Activated gamma-delta T cell treated with Interleukin-2 at 50 U/mL for 16 hours (primary cell): ENCODE data around the gene ARHGEF4.
A peak's percentile ranks its signal among the peaks of the same experiment; 100 is the strongest.

Experiments used
- DNase-seq: peaks from one replicate; pipeline ENCODE4 v3.0.0-alpha.2; 2020

The ARHGEF4 gene

DNA sequence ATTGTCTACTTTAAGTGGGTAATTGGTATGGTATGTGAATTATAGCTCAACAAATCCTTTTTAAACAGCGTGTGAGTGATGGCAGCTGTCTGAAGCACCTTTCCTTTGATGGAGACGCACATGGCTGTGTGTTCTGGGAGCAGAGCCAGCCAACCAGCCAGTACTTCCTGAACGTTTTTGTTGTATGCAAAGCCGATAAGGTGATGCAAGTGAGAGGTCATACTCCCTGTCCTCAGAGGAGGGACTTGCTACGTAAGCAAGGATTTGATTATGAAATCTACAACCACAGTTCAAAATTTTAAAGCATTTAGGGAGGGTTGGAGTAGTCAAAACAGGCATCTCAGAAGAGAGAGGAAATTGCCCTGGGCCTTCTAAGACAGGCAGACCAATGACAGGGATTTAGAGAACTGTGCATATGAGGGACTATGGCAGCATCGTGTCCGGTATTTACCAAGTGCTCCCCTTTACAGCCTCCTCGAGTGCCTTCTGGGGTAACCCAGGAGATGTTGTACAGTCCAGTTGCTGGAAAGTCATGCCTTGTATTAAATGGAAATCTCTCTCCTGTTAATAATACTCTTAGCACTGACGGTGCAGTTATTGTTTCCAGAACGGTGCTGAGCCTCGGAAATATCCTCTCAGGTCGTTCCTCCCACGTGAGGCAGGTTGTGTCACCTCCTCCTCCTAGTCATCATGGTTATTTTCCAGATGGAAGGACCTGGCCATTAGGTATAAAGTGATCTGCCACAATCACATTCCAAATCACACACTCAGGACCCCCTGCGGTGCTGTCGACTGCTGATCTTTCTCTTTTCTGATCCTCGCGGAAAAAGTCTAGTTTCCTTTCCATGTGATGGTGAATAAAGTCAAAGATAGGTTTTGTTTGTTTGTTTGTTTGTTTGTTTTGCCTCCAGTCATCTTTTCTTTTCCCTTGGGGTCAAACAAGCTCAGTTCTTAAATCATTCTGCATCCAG, 28.4 kb downstream of the ARHGEF4 start:
- no peak for DNase-seq

DNA sequence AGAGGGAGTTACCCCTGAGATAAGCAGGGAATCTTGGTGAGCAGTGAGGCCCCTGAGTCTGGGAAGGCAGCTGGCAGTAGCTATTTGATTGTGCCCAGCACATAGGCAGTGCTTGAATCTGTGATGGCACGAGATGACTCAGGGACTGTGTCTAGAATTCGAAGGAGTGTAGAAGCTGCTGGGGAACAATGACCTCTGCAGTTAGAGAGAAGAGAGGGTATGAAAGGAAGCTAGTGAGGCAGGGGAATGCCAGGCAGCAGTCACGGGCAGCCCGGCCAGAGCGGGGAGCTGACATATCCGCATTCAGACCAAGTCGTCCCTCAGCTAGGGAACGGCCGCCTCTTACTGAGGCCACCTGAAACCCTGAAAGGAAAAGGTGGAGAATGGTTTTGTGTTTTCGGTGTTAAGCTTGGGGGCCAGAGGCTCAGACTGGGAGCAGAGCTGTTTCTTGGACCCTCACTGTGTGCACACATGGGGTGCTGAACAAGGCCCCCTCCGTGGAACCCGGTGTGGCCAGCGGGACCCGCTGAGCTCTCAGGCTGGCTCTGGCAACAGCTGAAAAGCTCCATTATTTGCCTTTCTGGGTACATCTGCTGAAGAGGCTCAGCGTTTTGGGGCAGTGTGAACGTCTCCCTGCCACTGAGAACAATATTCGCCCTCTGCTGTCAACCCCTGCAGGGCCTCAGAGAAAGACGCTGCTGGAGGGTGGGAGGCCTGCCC, 32.9 kb downstream of the ARHGEF4 start:
- DNase-seq: no peak

DNA sequence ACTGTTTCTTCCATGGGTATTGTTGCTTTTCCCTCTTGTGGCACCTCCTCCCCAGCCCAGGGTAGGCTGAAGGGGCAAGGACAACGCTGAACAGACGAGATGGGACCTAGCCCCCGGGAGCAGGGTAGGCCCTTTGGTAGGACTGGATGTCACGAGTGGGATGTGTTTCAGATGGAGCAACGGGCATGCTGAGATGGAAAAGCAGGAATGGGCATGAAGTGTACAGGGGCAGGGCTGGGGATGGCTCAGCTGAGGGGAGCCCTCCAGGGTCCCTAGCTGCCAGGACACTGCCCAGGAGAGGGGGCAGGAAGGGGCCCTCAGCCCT, 33.4 kb downstream of the ARHGEF4 start:
- DNase-seq: no peak

DNA sequence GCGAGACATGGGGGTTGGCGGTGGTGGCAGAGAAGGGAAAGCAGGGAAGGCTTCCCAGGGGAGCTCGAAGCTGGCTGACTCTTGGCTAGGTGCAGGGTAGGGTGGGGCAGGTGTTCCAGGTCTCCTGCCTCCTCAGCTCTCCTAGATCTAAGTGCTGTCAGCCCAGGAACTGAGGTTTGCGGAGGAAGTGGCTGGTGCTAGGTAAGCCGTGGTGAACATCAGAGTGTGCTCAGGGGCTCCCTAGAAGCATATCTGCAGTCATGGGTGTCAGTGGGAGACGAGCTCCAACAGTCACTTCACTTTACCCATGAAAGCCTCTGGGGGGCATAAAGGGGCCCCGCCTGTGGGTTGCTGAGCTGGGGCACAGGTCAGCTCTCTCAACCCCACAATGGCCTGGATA, 34.1 kb downstream of the ARHGEF4 start:
- DNase-seq: no peak

DNA sequence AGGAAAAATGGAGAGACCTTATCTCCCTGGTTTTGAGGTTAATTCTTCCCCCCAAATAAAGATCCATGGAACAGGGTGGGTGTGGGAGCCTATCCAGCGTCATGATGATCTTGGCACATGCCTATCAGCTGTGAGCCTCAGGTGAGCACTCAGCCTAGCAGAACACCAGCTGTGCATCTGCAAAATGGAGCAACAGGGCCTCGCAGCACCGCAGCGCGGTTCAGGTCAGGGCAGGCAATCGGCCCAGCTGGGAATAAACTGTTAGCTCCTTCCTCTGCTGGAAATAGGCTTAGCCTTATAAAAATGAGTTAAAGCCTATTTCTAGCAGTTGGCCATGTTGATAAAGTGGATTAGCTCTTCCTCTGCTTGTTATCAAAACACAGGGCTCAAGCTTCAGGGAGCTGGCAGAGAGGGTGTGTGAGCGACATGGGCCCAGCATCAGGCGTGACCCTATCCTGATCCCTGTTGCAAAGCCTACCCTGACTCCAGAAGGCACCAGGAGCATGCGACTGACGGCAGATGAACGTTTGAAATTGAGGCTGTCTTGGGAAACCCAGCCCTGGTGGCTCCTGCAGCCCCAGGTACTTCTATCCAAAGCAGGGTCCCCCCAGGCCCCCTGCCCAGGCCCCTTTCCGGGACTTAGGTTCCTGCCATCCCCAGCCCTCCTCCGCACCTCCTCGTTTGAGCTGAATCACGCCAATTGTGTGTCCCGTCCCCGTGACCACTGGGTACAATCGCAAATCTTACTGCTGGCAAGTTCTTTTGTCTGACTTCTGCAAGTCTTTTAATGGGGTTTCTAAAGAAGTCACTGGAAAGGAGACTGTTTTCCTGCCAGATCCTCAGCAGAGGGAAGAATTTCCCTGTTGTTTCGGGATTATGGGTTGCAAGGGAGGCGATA, 35.4 kb downstream of the ARHGEF4 start:
- no peak for DNase-seq

DNA sequence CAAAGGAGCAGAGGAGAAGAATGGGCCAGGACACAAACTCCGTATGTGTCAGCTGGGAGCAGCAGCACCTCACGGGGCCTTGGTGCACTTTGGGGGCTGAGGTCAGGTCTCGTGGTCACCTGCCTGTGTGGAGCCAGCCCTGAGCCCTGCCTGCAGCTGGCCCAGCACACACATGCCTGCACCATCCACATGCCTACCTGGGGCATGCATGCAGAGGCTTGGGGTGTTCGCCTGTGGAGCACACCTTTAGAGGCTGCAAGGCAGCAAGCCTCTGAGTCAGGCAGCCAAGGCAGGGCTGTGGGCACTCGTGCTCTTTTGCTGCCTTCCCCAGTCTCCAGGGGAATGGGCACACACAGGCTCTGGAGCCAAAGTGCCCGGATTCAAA, 36.0 kb downstream of the ARHGEF4 start:
- no peak for DNase-seq

DNA sequence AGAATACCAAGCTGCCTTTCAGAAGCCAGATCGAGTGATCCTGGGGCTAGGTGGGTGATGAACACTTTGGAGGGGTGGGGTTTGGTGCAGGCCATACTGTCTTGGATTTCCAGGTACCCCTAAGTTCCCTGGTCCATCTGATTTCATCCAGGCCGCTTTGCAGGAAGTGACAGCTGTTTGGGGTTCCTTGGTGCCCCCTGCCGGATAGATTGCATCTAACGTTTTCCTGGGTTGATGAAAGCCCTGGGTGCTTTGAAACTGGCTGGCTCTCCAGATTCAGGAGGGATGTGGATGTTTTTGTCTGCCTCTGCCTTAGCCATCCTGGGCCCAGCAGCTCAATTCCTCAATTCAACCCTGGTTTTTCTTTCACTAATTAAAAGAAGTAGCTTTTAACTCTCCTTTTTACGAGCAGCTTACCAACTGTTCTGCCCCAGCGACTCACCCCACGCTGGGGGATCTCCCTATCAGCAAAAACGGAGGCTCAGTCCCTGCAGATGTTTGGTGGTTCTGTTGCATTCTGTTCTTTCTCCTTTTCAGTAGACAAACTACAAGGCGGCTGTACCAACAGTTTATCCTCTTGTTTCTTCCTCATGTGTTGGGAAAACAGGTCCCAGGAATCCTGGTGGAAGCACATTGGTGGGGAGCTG, 37.1 kb downstream of the ARHGEF4 start:
- peak; percentile 73 for DNase-seq

DNA sequence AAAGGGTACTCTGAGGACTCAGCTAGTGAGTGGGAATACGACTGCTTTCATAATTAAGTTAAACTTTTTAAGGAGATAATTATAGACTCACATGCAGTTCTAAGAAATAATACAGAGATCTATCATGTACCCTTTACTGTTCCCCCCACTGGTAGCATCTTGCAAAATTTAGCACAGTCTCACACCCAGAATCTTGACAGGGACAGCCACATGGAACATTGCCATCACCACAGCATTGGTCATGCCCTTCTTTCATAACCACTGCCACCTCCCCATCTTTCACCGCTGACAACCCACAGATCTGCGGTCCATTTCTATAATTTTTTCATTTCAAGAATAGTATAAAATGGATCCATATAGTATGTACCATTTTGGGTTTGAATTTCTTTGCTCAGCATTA, 37.8 kb downstream of the ARHGEF4 start:
- no peak for DNase-seq

DNA sequence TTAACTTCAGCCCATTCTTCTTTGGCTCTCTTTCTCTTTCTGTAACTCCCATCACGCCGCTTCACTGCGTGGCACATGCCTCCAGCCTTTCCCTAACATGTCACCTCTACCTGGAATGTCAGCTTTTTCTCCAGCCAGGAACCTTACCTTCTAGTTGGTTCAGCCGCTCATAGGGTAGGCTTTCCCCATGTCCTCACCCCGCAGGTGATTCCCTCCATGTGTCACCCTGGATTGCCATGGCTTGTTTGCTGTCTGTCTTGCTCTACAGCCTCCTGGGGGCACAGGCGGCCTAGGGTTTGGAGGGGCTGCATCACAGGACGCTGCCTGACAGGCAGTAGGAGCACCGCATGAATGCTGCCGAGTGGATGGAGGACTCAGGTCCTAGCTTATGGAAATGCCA, 39.2 kb downstream of the ARHGEF4 start:
- DNase-seq: no peak

DNA sequence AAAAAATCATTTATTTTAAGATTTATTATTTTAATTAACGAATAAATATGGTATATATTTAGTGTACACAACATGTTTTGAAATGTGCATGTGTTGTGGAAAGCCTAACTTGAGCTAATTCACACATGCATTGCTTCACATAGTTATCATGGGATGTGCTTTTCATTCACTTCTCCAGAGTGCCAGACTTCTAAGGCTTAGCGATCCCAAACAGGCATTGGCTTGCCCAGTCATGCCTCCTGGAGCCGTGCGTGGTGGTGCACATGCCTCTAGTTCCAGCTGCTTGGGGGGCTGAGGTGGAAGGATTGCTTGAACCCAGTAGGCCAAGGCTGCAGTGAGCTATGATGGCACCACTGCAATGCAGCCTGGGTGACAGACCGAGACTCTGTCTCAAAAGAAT, 40.5 kb downstream of the ARHGEF4 start:
- no peak for DNase-seq

DNA sequence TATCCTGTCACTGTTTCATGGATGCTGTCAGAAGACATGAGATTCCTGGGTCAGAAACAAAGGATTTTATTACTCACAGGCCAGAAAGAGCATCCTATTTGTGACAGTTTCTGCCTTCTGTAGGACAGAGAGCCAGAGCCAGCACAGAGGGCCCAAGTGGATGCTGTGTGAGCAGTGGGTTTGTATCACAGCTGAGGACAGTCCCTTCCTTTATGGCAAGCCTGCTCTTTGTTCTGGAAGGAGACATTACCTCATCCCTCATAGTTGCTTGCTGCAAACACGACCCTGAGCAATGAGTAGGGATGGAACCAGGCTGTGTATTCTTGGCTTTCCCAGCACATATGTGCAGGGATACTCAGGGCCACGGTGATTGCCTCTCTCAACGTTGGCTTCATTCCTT, 41.6 kb downstream of the ARHGEF4 start:
- DNase-seq: no peak

DNA sequence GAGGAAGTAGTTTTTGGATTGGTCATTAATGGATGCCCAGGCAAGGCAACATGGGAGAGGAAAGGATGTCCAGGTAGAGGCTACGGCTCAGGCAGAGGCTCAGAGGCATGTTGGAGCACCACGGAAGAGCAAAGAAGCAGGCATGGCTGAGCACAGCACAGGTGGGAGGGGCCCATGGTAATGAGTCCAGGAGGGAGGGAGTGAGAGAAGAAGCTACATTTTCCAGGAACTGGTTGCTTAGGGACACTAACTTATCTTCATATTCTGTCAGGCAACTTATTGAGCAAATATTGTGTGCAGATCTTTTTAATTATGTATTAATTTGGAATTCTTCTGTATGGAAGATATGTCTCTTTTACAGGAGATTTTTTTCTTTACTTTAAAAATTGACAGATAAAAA, 42.2 kb downstream of the ARHGEF4 start:
- no peak for DNase-seq

DNA sequence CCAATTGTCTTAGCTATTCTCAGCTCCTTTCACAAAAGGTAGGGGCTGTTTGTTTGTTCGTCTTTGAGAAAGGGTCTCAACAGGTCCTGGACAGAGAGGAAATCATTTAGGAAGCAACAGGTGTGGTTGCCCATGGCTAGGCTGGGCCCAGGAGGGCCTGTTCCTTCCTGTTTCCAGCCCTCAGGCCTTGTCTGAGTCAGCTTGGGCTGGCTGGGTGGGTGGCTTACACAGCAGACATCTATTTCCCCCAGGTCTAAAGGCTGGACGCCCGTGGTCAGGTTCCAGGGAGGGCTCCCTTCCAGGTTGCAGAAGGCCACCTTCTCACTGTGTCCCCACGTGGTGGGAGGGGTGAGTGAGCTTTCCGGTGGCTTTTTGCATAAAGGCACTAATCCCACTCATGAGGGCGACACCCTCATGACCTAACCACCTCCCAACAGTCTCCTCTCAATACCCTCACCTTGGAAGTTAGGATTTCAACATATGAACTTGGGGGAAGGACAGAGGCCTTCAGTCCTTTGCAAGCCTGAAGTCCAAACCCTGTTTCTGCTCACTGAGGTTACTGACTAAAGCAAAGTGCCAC, 45.5 kb downstream of the ARHGEF4 start:
- DNase-seq: no peak

DNA sequence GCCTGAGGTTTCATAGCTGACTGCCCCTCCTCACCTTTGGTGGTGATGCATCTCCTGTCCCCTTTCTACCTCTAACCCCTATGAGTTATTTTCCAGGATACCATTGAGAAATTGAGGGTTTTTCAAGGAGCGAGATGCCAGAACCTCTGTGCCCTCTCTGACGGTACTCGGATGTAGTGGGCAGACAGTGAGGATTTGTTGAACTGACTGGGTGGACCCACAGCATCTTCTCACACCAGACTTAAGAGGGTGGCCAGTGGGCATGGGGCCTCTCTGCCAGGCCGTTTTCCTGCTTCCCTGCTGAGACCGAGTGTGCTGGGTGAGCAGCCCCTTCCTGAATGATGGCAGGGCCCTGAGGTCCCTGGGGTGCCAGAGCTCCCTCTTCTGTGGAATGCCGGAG, 46.3 kb downstream of the ARHGEF4 start:
- no peak for DNase-seq

DNA sequence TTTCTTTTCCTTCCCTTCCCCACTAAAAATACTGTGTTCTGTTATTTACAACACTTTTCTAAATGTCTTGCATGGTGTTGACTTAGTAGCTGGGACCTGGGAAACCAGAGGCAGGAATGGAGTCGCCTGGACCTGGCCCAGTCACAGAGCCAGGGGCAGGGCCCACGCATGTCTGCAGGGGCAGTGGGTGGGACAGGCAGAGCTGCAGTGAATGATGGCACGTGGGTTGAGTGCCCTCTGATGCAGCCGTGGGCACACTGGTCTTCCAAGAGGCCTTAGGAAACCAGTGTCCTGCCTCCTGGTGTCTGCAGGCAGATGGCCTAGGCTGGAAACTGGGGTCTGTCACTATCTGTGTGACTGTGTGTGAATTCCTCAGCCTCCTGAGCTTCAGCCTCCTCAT, 46.8 kb downstream of the ARHGEF4 start:
- DNase-seq: no peak

DNA sequence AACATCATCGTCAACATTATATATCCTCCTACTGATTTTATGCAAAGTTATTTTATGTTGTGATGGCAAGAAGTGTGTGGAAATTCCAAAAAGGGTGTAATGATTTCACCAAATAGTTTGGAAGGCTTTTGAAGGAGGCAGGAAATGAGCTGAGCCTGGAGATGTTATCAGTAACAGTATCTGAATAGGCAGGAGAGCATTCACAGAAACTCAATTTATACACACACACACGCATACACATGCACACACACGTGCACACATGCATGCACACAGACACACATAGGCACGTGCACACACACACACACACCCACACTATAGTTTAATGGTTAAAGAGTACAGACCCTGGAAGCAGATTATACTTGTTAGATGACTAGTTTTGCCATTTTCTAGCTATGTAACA, 47.3 kb downstream of the ARHGEF4 start:
- no peak for DNase-seq

DNA sequence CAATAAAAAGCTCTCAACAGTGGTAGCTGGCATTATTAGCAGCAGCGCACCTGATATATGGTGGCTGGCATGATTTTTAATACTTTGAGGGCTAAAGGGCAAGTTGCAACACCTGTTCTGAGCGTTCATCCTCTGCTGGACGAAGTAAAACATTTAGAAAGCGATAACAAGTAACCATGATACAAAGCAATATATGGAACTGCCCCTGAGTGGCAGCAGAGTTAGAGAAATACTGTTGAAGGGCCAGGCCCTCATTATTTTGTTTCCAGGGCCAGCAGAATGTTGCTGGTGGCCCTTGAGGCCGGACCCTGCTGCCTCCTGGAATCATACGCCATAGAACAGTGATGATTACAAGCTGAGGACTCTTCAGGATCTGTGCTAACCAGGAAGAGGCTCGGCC, 47.8 kb downstream of the ARHGEF4 start:
- no peak for DNase-seq

DNA sequence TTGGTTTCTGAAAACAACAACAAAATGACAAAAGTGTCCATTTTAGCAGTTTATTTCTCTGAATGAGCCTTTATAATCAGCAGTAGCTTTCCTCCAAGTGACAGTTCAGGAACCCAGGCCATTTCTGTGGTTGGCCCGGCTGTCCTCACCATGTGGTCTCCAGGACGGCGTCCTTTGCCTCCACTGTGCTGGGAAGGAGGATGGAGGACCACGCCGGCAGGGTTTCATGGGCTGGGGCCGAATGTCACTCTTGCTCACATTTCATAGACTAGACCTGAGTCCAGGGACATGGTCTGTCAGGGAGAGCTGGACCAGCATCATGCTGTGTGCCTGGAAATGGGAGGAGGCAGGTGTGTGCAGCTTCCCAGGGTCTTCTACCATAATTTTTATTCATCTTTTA, 50.9 kb downstream of the ARHGEF4 start:
- DNase-seq: no peak

DNA sequence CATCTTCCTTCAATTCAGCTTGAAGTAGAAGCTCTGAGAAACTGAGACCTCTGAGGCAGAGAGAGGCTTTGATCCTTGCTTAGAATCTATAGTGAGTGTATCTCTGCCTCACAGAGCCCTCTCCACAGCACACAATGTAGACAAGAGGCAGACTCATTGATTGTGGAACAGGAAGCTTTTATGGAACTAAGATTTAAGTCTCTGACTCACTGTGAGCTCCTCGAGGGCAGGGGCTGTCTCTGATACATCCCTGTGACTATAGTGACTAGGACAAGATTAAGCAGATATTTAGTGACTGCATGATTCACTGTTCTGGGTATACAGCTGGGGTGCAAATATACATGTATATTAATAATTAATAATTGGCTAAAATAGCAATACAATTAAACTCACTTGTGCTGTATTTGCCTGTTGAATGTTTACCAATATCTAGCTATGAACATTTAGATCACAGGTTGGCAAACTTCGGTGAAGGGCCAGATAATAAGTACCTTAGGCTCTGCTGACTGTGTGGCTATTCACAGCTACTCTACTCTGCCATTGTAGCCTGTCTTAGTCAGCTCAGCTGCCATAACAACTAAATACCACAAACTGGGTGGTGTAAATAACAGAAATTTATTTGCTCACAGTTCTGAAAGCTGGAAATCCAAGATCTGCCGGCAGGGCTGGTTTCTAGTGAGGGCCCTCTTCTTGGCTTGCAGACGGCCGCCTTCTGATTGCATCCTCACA, 54.4 kb downstream of the ARHGEF4 start:
- DNase-seq: no peak

DNA sequence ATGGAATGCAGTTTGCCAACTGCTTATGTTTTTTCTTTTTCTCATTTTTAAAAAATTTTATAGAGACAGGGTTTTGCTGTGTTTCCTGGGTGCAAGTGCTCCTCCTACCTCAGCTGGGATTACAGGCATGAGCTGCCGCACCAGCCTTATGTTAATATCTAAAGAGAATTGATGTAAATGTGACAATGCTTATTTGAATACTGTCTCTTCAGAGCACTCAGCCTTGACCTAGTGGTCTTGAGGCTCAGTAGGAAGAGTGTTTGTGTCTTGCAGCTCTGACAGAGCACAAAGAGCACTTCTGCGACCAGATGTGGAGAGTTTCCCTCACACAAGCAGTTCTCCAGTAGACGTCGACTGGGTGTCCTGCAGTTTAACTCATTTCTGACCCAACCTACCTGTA, 55.3 kb downstream of the ARHGEF4 start:
- no peak for DNase-seq
